Activated T-cell treated with anti-CD3 and anti-CD28 coated beads, Interleukin-2, amount 50 U/mL, for 1 hour (primary cell): Measurements from ENCODE around the gene KCNG4.
A peak's percentile ranks its signal among the peaks of the same experiment; 100 is the strongest.

Experiments
- DNase-seq: peaks from one replicate; pipeline ENCODE4 v3.0.0-alpha.2; 2020

Gene KCNG4

GRCh38 chr16:84181144-84181915 lies 58.5 kb downstream of the KCNG4 start:
- DNase-seq, result no peak

- DNase-seq, result no peak
Observed at GRCh38 chr16:84180519-84181140, 59.2 kb downstream of the KCNG4 start.

- DNase-seq, result no peak
Observed at GRCh38 chr16:84179612-84180320, 60.0 kb downstream of the KCNG4 start.

GRCh38 chr16:84178892-84179611 lies 60.8 kb downstream of the KCNG4 start:
- no peak for DNase-seq

GRCh38 chr16:84178146-84178765 lies 61.6 kb downstream of the KCNG4 start:
- DNase-seq, result no peak

GRCh38 chr16:84177741-84178073 lies 62.1 kb downstream of the KCNG4 start:
- no peak for DNase-seq

- no peak for DNase-seq
Observed at GRCh38 chr16:84176192-84177053, 63.4 kb downstream of the KCNG4 start.

GRCh38 chr16:84175350-84176081 lies 64.3 kb downstream of the KCNG4 start:
- DNase-seq, result peak; percentile 60

GRCh38 chr16:84174396-84174795 lies 65.4 kb downstream of the KCNG4 start:
- no peak for DNase-seq

GRCh38 chr16:84169765-84170310 lies 70.0 kb downstream of the KCNG4 start:
- no peak for DNase-seq
